Measurements from ENCODE around the gene NUP88.
"Not testable (repeated sequence)": the region's sequence is repeated elsewhere in the genome, so short reads cannot be mapped to it uniquely, and the experiment has no call there.

The NUP88 gene
- 83.9 to 123 (median 110) reads per million in 4 donors for total RNA-seq

DNA sequence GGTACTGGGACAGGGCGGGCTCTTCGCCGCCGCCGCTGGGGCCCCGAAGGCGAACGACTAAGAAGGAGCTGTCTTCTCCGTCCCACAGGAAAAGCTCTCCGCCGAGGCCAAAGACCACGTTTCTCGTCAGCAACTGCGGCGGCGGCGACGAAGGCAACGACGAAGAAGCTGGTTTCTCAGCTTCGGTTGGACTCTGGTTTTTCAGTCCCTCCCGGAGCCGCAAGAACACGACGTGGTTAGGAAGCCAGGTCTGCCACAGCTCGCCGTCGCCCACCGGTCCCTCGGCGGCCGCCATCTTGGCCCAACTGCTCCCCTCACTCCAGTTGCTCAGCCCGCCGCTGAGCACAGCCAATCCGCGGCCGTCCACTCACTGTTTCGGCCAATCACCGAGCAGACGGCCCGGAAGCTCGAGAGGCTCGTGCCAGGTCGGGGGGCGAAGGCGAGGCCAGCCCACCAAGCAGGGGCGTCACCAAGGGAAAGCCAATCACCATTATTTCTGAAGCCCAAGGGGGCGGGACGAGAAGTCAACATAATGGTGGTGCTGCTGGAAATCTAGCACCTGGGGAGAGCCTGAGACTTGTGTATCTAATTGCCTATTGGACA, at the start of gene NUP88:
Gene NUP88 (minus strand): TSS at position 307 of the 603 bp plus-strand sequence. CDS start 12 bp downstream, at position 295.
- peak; percentile 90 to 96 (median 95) for DNase-seq

DNA sequence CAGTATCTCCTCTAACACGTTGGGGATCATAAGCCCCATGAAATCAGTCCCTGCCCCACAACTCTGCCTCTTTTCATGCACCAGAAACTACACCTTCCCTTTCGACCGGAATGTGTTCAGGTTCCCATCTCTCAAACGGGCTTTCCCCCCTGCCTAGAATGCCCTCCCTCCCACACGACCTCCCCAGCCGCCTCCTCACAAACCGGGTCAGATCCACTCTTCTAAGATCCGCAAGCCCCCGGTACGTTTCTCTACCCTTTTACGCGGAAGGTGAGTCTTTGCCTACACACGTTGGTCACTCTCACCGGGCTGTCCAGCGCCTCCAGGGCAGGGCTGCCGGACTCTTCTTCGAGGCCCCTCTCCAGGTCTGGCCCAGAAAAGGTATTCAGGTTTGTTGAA, 48.6 kb upstream of the NUP88 start:
- no peak for DNase-seq

DNA sequence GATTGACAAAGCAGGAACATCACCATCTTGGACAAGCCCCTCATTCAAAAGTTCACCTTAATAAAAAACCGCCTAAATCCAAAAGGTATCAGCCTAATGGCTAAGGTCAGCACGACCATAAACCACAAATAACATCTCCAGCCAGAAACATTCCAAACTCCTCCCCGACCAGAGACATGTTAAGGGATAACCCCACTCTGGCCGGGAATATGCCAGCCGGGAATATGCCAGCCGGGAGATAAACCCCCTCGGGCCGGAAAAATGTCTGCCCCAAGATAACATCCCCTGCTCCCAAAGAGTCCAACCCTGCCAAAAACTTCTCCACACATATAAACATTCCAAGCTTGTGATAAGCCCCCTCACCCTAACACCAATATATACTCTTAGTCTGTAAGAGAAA, 48.0 kb upstream of the NUP88 start:
- DNase-seq = no peak

DNA sequence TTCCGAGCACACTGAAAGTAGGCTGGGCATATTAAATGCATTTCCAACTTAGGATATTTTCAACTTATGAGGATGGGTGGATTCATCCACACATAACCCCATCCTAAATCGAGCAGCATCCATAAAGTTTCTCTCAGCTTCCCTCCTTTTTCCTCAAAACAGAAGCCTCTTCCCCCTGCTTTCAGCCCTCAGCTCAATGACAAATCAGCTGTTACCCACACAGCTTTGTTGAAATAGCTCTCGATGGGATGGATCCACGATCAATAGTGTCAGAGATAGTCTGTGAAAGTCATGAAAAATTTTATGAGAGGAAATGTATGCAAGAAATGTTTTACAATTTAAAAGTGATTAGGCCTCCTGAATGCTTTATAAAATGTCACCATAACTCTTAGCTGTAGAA, 46.8 kb upstream of the NUP88 start:
- no peak for DNase-seq

DNA sequence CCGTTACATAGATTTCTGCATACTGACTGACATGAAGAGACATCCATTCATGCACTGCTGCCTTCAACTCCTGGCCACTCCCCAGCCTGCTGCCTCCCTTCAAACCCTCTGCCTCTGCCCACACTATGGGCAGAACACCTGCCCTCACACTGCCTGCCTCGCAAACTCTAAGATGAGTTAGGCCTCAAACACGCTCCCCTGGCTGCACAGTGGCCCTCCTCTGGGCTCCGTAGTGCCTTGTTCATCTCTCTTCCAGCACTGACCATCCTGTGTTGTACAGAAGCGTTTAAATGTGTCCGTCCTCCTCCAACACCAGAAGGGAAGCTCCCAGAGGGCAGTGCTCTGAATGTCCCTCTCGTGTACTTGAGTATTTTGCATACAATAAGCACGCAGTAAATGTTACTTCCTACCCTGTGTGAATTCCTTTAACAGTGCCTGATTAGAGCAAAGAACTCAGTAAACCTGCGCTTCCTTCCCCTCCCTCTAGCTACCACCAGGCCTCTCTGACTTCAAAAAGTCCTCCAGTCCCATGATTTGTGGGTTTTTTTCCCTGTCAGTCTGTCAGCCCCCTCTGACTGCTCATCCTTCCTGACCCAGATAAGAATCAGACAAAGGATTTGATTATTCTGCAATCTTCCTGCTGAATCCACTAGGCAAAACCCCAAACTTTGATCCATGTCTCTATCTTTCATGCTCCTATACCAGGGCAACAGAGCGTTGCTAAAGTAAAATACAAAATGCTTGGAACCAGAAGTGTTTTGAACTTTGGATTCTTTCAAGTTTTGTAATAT, 45.5 kb upstream of the NUP88 start:
- DNase-seq = no peak

DNA sequence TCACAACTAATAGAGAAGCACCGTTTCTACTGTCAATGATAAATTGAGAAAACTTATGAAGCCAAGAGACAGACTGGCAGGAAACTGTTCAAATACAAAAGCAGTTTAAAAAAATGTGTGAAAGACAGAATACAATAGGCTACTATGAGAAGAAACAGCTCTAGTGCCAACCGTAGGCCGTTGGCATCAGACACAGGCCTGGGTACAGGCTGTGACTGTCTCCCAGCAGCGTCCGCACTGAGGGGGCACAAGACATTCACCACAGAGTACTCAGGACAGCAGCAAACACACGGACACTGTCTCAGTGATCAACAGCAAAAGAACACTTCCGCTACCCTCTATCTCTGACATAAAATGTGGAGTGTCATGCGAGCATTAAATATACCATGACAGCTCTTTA, 27.3 kb upstream of the NUP88 start:
- DNase-seq = no peak

DNA sequence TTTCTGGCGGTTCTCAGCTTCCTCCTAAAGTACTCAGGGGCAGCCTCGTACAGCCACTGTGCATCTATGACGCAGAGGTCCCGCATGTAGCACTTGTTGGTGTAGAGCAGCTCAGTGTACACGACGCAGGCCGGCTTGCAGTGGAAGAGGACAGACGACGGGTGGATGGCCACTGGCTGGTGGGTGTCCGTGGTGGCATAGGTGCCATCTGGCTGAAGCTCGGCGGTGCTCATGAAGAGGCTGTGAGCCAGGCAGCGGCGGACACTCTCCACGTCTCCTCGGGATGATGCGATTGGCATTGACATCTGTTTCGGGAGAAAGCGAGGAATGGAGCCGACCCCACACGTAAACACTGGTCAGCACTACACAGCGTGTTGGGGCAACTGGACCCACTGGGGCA, 24.7 kb upstream of the NUP88 start:
- no peak for DNase-seq

DNA sequence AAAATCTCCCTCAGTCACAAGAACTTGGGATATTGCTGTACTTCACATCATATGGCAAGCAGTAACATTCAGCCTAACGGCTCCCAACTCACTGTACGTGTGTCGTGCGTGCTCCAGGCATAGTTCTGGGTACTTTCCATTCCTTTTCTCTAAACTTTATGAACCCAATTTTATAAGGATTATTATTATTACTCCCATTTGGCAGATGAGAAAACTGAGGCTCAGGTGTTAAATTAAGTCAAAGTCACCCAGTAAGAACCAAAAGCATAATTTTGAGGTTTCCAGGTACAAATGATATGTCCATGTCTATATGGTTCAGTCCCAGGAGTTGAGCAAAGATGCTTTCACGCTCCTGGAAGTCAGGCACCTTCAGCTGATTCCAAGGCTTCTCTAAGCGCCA, 24.3 kb upstream of the NUP88 start:
- DNase-seq = no peak

DNA sequence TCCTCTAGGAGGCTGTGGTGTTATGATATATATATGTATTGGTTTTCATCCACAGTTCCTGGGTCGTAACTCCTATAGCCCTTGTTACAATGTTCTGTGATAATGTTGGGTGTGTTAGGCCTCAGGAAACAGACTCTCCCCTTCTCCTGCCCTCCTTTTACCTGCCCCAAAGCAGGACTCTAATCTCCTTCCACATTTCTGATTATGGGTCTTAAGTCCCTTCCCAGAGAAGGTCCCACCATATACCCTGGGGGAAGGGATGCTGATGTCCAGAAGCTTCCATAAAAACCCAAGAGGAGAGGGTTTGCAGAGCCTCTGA, 19.9 kb upstream of the NUP88 start:
- no peak for DNase-seq

DNA sequence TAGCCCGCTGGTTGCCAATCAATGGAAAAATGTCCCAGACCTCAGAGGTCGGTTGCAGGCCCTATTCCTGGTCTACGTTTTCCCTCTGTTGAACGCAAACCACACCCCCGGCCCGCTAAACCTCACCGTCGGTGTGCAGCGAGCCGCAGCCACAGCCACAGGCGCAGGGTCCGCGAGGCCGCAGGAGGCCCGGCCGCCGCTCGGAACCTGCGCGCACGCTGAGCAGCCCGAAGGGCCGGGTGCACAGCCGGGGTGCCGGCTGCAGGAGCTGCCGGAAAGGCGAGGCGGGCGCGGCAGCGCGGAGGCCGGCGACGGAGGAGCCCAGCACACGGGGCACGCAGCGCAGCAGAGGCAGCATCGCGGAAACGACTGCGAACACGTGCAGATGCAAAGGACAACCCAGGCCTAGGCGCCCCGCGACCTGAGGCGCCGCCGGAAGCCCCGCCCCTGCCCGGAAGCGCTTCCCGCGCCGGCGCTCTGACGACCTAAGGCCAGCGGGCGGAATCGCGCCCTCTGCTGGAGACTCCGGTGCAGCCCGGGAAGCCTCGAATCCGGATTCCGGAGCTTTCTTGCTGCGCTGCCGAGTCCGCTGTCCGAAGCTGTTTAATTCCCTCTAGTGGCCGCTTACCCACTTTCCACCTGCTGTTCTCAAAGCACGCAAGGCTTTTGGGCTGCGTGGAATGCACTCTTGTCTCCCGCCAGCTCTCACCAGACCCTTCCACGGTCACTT, 19.4 kb upstream of the NUP88 start, which contains the start of gene C1QBP:
Gene C1QBP (minus strand): TSS at position 440 of the 730 bp plus-strand sequence. CDS start 82 bp downstream, at position 358.
- DNase-seq = peak; percentile 81 to 96 (median 88)

DNA sequence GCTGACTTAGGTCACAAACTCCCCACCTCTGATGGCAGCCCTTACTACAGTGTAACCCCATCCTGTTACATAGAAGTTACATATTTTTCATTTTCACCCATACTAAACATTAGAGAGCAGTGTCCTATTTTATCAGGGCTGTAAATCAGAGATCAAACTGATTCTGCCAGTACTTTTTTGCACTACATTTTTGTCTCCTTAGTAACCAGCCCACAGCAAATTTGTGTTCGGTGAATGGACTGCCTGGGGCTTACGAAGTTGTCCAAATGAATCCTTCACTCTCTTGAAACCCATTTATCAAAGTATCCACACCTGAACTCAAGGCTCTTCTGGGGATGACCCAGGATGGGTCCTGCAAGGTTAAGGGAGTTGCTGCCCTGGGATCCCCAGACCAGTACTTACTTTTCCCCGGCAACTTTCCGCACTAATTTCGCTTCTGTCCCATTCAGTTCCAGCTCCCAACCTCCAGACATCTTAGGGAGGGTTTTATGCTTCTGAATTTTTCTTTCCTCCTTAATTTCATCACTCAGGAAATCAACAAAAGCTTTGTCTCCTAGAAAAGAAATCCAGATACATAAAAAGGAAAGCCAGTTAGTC, 18.4 kb upstream of the NUP88 start:
- DNase-seq = no peak

DNA sequence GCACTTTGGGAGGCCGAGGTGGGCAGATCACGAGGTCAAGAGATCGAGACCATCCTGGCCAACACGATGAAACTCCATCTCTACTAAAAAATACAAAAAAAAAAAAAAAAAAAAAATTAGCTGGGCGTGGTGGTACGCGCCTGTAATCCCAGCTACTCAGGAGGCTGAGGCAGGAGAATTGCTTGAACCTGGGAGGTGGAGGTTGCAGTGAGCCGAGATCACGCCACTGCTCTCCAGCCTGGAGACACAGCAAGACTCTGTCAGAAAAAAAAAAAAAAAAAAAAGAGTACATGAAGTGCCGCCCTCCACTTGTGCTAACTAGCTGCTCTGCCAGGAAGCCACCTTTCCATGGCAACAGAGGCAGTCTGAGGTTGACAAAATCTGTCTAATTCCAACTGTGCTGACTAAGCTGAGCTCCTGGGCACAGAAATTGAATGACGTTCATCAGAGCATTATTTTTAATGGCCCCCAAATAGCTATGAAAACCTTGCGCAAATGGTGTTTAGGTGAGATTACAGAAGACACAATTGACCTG, 16.4 kb upstream of the NUP88 start:
- peak in 1 of 5 donors; percentile 27 for DNase-seq

DNA sequence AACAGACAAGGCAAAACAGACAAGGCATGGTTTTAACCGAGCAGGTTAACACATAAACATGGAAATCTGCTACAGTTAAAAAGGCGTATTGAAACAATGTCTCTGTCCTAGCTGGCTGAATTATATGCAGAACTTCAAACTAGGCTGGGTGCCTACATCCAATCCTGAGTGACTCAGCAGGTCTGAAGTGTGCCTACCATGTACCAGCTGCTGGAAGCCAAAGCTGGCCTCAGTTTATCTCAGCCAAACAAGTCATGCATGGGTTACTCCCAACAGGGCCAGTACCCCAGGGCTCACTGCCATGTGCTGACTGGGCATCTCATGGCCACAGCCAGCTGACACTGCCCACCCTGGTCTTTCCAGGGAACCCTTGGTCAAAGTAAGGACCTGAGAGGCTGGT, 15.5 kb upstream of the NUP88 start:
- DNase-seq = no peak

DNA sequence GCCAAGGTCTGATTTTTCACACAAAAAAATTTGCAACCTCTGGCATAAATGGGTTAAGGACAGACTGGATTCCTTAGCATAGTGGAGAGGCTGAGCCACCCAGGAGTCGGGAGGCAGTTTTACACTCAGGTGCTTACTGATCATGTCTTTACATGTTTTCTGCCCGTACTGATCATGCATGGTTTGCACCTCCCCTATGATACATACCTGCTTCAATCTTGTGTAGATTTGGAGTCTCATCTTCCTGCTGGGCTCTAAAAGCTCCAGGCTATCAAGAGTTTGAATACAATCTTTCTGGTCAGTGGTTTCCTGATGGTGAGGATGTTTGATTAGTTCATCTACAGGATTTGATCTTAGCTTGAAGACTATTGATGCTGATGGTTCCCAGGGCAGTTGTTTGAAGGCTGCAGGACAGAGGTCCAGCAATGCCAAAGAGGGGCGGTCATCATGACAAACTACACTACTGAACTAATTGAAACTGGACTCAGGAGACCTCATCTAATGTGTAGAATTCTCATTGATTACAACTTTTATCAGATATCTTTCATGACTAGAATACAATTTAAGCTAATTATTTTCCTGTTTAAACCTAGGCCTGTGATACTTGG, 12.6 kb upstream of the NUP88 start:
- DNase-seq = no peak

DNA sequence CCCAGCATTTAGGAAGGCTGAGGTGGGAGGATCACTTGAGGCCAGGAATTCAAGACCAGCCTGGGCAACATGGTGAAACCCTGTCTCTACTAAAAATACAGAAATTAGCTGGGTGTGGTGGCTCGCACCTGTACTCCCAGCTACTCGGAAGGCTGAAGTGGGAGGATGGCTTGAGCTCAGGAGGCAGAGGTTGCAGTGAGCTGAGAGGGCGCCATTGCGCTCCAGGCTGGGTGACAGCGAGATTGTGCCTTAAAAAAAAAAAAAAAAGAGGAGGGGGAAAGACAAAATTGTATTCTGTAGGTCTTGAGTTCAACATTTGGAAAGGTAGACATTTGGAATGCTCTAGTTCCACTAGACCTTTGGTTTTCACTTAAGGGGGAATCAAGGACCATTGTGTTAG, 11.8 kb upstream of the NUP88 start:
- DNase-seq = not testable (repeated sequence)

DNA sequence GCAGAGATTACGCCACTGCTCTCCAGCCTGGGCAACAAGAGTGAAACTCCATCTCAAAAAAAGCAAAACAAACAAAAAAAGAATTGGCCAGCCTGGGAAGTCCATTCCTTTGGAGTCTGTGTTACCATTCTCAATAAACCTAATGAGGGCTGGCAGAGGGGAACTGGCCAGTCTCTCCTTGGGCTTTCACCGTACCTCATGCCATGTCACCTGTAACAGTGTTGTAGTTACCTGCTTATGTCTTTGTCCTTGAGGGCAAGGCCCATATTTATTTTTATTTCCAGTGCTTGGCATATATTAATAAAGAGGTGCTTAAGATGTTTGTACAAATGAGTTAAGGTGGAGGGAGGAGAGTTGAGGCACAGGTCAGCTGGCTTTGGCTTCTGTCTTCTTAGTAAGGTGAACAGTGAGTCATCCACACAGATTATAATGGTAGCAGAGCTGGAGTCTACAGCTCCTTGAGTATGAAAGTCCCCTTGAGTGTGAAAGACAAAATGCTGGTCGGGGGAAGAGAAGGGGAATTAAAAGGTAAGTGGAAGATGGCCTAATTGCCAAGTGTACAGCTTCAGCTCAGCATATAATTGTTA, 11.0 kb upstream of the NUP88 start:
- no peak for DNase-seq

DNA sequence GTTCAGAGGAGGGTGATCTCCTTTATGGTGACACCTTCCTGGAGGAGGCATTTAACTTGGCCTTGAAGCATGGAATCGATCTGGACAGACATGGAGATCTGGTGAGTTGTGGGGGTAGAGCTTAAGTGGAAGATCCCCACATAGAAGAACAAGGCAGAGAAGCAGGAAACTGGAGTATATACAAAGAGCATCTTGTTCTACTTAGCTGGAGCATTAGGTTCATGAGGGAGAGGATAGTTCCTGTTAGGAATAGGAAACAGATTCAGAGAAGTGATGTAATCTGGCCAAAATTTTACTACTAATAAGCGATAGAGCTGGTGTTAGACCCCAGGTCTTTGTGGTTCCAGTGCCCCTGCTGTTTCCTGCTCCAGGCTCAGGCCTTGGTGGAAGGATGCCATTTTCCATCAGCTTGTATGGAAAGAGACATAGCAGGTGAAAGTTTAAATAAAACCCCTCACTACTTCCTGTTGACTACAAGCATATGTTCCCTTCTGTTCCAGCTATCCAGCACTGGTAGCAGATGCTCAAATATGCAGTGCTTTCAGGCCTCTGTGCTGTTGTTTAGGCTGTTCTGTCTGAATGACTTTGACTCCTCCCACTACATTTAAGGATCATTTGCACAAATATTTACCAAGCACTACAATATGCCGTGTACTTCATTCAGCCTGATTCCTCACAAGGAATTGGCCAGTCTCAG, 9.9 kb upstream of the NUP88 start:
- DNase-seq = no peak

DNA sequence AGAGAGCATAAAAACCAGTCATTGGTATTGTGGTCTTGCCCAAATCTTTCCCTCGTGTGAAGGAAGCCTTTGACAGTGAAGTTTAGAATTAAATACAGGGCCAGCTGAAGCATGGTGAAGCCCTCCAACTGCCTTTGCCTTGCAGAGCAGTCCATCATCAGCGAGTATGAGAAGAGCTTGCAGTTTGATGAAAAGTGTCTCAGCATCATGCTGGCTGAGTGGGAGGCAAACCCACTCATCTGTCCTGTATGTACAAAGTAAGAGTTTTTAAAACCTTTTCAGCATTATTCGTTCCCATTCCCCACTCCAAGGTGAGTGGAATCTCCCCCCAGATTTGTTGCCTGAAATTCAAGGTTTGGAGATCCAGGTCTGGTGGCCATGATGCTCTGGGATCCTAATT, 6.4 kb upstream of the NUP88 start:
- no peak for DNase-seq

DNA sequence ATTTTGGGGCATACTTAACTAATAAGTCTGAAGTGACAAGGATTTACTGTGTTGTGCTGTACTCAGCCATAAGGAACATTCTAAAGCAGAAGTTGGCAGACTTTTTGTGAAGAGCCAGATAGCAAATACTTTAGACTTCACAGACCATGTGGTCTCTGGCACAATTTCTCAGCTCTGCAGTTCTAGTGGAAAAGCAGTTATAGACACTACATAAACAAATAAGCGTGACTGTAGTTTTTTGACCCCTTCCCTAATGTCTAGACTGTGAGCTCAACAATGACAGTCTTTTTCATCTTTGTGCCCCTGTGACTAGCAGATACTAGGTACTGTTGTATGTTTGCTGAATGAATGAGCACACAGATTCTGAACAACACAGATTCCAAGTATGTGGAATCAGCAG, 5.4 kb upstream of the NUP88 start:
- no peak for DNase-seq

DNA sequence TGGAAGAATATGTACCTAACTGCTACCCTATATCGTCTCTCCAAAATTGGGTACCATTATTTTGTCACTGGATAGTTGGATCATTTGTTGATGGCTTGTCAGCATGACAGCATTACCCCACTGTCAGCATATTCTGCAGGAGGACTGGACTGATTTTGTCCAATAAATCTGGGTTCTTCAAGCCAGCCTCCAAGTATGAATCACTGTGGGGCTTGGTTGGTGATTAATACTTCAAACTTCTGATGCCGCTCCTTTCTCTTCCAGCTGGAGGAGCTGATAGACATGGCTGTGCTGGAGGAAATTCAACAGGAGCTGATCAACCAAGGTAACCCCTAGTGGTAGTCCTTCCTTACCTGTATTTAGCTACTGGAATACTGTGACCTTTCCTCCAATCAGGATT, 3.0 kb upstream of the NUP88 start:
- no peak for DNase-seq

DNA sequence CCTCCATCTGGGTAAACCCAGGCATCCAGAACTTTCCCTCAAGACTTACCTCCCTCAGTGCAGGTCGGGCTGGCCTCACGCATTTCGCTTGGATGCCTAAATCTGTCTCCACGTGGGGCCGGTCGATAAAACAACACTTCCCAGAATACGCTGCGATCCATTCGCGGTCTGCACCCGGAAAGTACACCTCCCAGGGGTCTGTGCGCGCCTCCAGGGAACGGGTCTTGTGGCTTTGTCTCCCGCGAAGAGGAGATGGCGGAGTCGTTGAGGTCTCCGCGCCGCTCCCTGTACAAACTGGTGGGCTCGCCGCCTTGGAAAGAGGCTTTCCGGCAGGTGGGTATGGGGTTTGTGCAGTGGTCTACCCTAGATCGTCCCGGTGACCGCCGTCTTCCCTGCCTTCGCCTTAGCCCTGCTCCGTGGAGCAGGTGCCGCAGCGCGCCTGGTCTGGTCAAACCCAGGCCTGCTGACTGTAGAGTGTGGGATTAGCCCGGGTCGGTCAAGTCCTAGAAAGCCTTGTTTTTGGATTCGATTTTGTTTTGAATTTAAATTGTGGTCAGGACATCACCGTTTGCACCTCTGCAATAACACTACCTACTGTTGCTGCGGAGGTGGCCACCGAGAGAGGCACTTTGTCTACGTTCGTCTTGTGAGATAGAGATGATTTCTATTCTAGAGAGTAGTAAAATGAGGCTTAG, 644 bp upstream of the NUP88 start, which contains the start of gene RPAIN:
Gene RPAIN (plus strand): TSS at position 224 of the 695 bp plus-strand sequence. CDS start 29 bp downstream, at position 253.
- DNase-seq = peak; percentile 71 to 88 (median 81)
